ENCODE data around the gene GGT6. TPM values are rescaled to one million over a fixed set of nuclear protein-coding genes. Genes with fewer than 3 reads are reported as not detected.

The GGT6 gene
- total and polyA plus RNA-seq, 4 donors = 0.15 TPM; not detected in 3

GRCh38 chr17:4565209-4566141, 5.1 kb upstream of the GGT6 start:
- H3K4me3 ChIP-seq (ENCODE audit: low read depth, low read length) = no peak overlapping the region
- H3K27me3 ChIP-seq (ENCODE audit: control insufficient read depth, insufficient read depth, low read length) = peaks cover 3% of the 10 kb centered on the region
- H3K9me3 ChIP-seq (ENCODE audit: control insufficient read depth, insufficient read depth, low read length) = no peaks in the 10 kb centered on the region
- 14% methylated on average over 12 of the region's 16 CpGs for WGBS (ENCODE audit: insufficient coverage)
- peaks cover 3% of the 10 kb centered on the region for H3K4me1 ChIP-seq (ENCODE audit: control insufficient read depth, insufficient read depth, low read length)
- no peak overlapping the region for H3K27ac ChIP-seq (ENCODE audit: low read depth, low read length)
- peak in 4 of 6 donors; percentile 56 to 91 (median 72) for DNase-seq (ENCODE audit: low read depth in 4 of 6, low spot score in 6 of 6)
- H3K36me3 ChIP-seq (ENCODE audit: control insufficient read depth, insufficient read depth, low read length) = no peaks in the 10 kb centered on the region

GRCh38 chr17:4562015-4562969, 1.9 kb upstream of the GGT6 start:
- Histone ChIP-seq H3K4me1 (ENCODE audit: control insufficient read depth, insufficient read depth, low read length) (peaks cover 3% of the 10 kb centered on the region), H3K4me3 (ENCODE audit: low read depth, low read length) (no peak overlapping the region), H3K9me3 (ENCODE audit: control insufficient read depth, insufficient read depth, low read length) (no peaks in the 10 kb centered on the region), H3K27ac (ENCODE audit: low read depth, low read length) (no peak overlapping the region), H3K36me3 (ENCODE audit: control insufficient read depth, insufficient read depth, low read length) (no peaks in the 10 kb centered on the region), H3K27me3 (ENCODE audit: control insufficient read depth, insufficient read depth, low read length) (peaks cover 3% of the 10 kb centered on the region)
- no peak for DNase-seq (ENCODE audit: low read depth in 4 of 6, low spot score in 6 of 6)
- 68% methylated on average over 4 of the region's 8 CpGs for WGBS (ENCODE audit: insufficient coverage)

GRCh38 chr17:4560837-4561256, 470 bp upstream of the GGT6 start:
- Histone ChIP-seq H3K4me1 (ENCODE audit: control insufficient read depth, insufficient read depth, low read length) (peaks cover 6% of the 10 kb centered on the region), H3K27ac (ENCODE audit: low read depth, low read length) (no peak overlapping the region), H3K27me3 (ENCODE audit: control insufficient read depth, insufficient read depth, low read length) (peaks cover 3% of the 10 kb centered on the region), H3K4me3 (ENCODE audit: low read depth, low read length) (no peak overlapping the region), H3K36me3 (ENCODE audit: control insufficient read depth, insufficient read depth, low read length) (no peaks in the 10 kb centered on the region), H3K9me3 (ENCODE audit: control insufficient read depth, insufficient read depth, low read length) (no peaks in the 10 kb centered on the region)
- peak in 1 of 6 donors; percentile 33 for DNase-seq (ENCODE audit: low read depth in 4 of 6, low spot score in 6 of 6)
- 59% methylated on average over 9 of the region's 11 CpGs for WGBS (ENCODE audit: insufficient coverage)

GRCh38 chr17:4559966-4560365, 411 bp downstream of the GGT6 start:
- H3K9me3 ChIP-seq (ENCODE audit: control insufficient read depth, insufficient read depth, low read length) = no peaks in the 10 kb centered on the region
- peaks cover 11% of the 10 kb centered on the region for H3K4me1 ChIP-seq (ENCODE audit: control insufficient read depth, insufficient read depth, low read length)
- H3K27me3 ChIP-seq (ENCODE audit: control insufficient read depth, insufficient read depth, low read length) = peaks cover 3% of the 10 kb centered on the region
- no peaks in the 10 kb centered on the region for H3K36me3 ChIP-seq (ENCODE audit: control insufficient read depth, insufficient read depth, low read length)
- no peak for DNase-seq (ENCODE audit: low read depth in 4 of 6, low spot score in 6 of 6)
- no peak overlapping the region for H3K27ac ChIP-seq (ENCODE audit: low read depth, low read length)
- H3K4me3 ChIP-seq (ENCODE audit: low read depth, low read length) = no peak overlapping the region
- whole genome bisulfite sequencing (ENCODE audit: insufficient coverage) = 91% methylated on average over 5 of the region's 5 CpGs

GRCh38 chr17:4559139-4559791, 1.1 kb downstream of the GGT6 start:
- peaks cover 3% of the 10 kb centered on the region for H3K27me3 ChIP-seq (ENCODE audit: control insufficient read depth, insufficient read depth, low read length)
- H3K36me3 ChIP-seq (ENCODE audit: control insufficient read depth, insufficient read depth, low read length) = no peaks in the 10 kb centered on the region
- H3K4me1 ChIP-seq (ENCODE audit: control insufficient read depth, insufficient read depth, low read length) = peaks cover 18% of the 10 kb centered on the region
- H3K9me3 ChIP-seq (ENCODE audit: control insufficient read depth, insufficient read depth, low read length) = no peaks in the 10 kb centered on the region
- DNase-seq (ENCODE audit: low read depth in 4 of 6, low spot score in 6 of 6) = no peak
- no peak overlapping the region for H3K27ac ChIP-seq (ENCODE audit: low read depth, low read length)
- 51% methylated on average over 17 of the region's 17 CpGs for WGBS (ENCODE audit: insufficient coverage)
- no peak overlapping the region for H3K4me3 ChIP-seq (ENCODE audit: low read depth, low read length)

- Histone ChIP-seq H3K9me3 (ENCODE audit: control insufficient read depth, insufficient read depth, low read length) (no peaks in the 10 kb centered on the region), H3K27ac (ENCODE audit: low read depth, low read length) (no peak overlapping the region), H3K36me3 (ENCODE audit: control insufficient read depth, insufficient read depth, low read length) (peaks cover 6% of the 10 kb centered on the region), H3K4me3 (ENCODE audit: low read depth, low read length) (no peak overlapping the region), H3K4me1 (ENCODE audit: control insufficient read depth, insufficient read depth, low read length) (peaks cover 26% of the 10 kb centered on the region), H3K27me3 (ENCODE audit: control insufficient read depth, insufficient read depth, low read length) (peaks cover 3% of the 10 kb centered on the region)
- DNase-seq (ENCODE audit: low read depth in 4 of 6, low spot score in 6 of 6) = no peak
- 90% methylated on average over 24 of the region's 24 CpGs for WGBS (ENCODE audit: insufficient coverage)
Measured at GRCh38 chr17:4558347-4558971, 1.9 kb downstream of the GGT6 start.

GRCh38 chr17:4557626-4558346, 2.6 kb downstream of the GGT6 start:
- no peak overlapping the region for H3K27ac ChIP-seq (ENCODE audit: low read depth, low read length)
- no peaks in the 10 kb centered on the region for H3K9me3 ChIP-seq (ENCODE audit: control insufficient read depth, insufficient read depth, low read length)
- peaks cover 3% of the 10 kb centered on the region for H3K27me3 ChIP-seq (ENCODE audit: control insufficient read depth, insufficient read depth, low read length)
- peaks cover 11% of the 10 kb centered on the region for H3K36me3 ChIP-seq (ENCODE audit: control insufficient read depth, insufficient read depth, low read length)
- WGBS (ENCODE audit: insufficient coverage) = 91% methylated on average over 5 of the region's 6 CpGs
- no peak for DNase-seq (ENCODE audit: low read depth in 4 of 6, low spot score in 6 of 6)
- H3K4me3 ChIP-seq (ENCODE audit: low read depth, low read length) = no peak overlapping the region
- H3K4me1 ChIP-seq (ENCODE audit: control insufficient read depth, insufficient read depth, low read length) = peaks cover 26% of the 10 kb centered on the region

GRCh38 chr17:4556996-4557395, 3.4 kb downstream of the GGT6 start:
- H3K4me3 ChIP-seq (ENCODE audit: low read depth, low read length) = no peak overlapping the region
- no peaks in the 10 kb centered on the region for H3K9me3 ChIP-seq (ENCODE audit: control insufficient read depth, insufficient read depth, low read length)
- no peak for DNase-seq (ENCODE audit: low read depth in 4 of 6, low spot score in 6 of 6)
- no peaks in the 10 kb centered on the region for H3K27me3 ChIP-seq (ENCODE audit: control insufficient read depth, insufficient read depth, low read length)
- WGBS (ENCODE audit: insufficient coverage) = 83% methylated on average over 3 of the region's 4 CpGs
- peaks cover 19% of the 10 kb centered on the region for H3K36me3 ChIP-seq (ENCODE audit: control insufficient read depth, insufficient read depth, low read length)
- H3K27ac ChIP-seq (ENCODE audit: low read depth, low read length) = no peak overlapping the region
- peaks cover 26% of the 10 kb centered on the region for H3K4me1 ChIP-seq (ENCODE audit: control insufficient read depth, insufficient read depth, low read length)
